Activated naive CD4-positive, alpha-beta T cell treated with anti-CD3 and anti-CD28 coated beads, Interleukin-2, amount 50 U/mL, for 24 hours (primary cell): ENCODE measurements around the gene STK10.

Experiments used
- H3K27ac Mint-ChIP-seq: one replicate; pipeline ENCODE4 v1.8.0; 2021; ENCODE audit warnings: mild to moderate bottlenecking, mixed read lengths
- H3K27me3 Mint-ChIP-seq: one replicate; pipeline ENCODE4 v1.8.0; 2021; ENCODE audit warnings: mixed read lengths
- H3K36me3 Mint-ChIP-seq: one replicate; pipeline ENCODE4 v1.8.0; 2021; ENCODE audit warnings: mixed read lengths
- H3K4me1 Mint-ChIP-seq: one replicate; pipeline ENCODE4 v1.8.0; 2021; ENCODE audit warnings: mixed read lengths
- H3K4me3 Mint-ChIP-seq: one replicate; pipeline ENCODE4 v1.8.0; 2021; ENCODE audit warnings: mild to moderate bottlenecking, mixed read lengths
- H3K9me3 Mint-ChIP-seq: one replicate; pipeline ENCODE4 v1.8.0; 2021; ENCODE audit warnings: mixed read lengths

The STK10 gene

DNA sequence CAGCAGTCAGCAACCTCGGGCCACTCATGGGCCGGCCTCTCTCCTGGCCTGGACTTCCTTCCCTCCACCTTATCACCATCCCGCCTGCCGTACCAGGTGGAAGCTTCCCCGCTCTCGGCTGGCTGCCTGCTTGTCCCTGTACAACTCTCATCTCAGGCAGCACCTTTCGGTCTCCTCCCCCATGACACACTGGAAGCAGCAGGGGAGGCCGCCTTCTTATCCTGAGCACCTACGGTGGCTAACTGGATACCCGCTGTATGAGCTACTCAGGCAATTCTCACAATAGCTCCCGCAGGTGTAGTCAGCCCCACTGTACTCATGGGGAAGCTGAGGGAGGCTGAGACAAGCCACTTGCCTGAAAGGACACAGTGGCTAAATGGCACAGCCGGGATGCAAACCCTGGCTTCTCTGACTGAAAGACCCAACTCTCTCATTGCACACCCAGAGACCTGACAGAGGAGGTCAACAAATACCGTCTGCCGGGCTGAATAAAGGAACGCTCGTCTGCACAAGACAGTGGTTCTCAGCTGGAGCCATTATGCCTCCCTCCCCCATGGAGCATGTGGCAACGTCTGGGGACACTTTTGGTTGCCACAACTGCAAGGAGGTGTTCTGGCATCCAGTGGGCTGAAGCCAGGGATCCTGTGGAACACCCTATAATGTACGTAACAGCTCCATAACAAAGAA, 9.6 kb downstream of the STK10 start:
- Mint-ChIP-seq H3K4me3 (peak overlapping the region; percentile 63), H3K27me3 (no peaks in the 10 kb centered on the region), H3K36me3 (peaks cover 10% of the 10 kb centered on the region), H3K9me3 (no peaks in the 10 kb centered on the region), H3K27ac (peak overlapping the region; percentile 96), H3K4me1 (peaks cover 84% of the 10 kb centered on the region)

DNA sequence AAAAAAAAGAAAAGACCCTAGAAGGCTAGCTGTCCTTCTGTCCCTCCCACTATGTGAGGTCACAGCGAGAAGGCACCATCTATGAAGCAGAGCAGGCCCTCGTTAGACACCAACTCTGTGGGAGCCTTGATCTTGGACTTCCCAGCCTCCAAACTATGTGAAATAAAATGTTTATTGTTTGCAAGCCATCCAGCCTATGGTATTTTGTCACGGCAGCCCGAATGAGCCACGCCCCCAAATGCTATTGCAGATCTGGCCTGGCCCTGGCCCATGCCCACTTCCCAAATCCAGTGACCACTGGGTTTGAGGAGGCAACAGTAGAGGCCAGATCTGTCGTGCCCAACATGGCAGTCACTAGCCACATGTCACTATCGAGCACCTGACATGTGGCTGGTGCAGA, 10.8 kb downstream of the STK10 start:
- Mint-ChIP-seq H3K27me3 (no peaks in the 10 kb centered on the region), H3K4me3 (peak overlapping the region; percentile 23), H3K27ac (peak overlapping the region; percentile 70), H3K4me1 (peaks cover 85% of the 10 kb centered on the region), H3K9me3 (no peaks in the 10 kb centered on the region), H3K36me3 (peaks cover 8% of the 10 kb centered on the region)

DNA sequence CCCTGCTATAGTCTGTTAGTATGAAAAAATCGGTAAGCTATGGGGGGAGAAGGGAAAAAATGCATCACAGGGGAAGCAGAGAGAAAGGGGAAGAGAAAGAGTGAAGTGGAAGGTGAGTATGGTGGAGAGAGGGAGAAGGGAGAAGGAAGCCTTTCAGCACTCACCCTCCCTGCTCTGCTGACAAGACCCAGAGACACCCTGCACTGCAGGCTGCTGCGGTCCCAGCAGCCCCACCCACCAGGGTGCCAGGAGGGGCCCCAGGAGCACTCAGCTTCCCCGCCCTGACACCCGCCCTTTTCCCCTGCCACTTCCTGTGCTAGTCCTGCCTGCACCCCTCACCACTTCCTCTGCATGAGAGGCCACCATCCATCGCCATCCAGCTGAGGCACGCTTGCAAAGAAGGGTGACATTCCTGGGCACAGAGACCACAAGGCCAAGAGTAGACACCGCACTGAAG, 12.7 kb downstream of the STK10 start:
- peaks cover 95% of the 10 kb centered on the region for H3K4me1 Mint-ChIP-seq
- peaks cover 4% of the 10 kb centered on the region for H3K36me3 Mint-ChIP-seq
- H3K9me3 Mint-ChIP-seq: no peaks in the 10 kb centered on the region

DNA sequence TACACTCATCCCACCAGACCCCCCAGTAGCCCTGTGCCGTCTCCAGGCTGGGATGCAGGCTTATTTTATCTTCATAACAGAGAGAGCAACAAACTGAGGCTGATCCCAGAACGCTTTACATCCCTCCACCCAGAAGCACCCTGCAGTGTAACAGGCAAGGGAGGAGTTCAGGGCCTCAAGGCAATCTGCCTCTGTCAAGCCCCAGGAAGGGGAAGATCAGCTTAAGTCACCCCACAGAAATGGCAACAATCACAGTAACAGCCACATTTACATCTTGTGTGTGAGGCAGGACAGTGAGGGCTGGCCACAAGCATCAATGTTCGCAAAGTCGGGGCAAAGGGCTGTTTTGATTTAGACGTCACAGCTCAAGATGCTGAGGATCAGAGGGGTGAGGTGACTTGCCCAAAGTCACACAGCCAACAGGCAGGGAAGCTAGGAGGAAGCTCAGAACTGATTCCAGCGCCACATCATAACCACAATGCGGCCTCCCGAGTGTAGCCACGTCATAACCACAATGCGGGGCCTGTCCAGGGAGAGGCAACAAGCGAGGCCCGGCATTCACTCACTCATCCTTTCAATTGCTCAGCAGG, 14.4 kb downstream of the STK10 start:
- Mint-ChIP-seq H3K4me3 (peak overlapping the region; percentile 86), H3K4me1 (peaks cover 96% of the 10 kb centered on the region), H3K27me3 (no peaks in the 10 kb centered on the region), H3K36me3 (peaks cover 5% of the 10 kb centered on the region), H3K9me3 (no peaks in the 10 kb centered on the region), H3K27ac (peak overlapping the region; percentile 95)

More for the DNA sequence above, 12.7 kb downstream of the STK10 start:
- Mint-ChIP-seq H3K27me3 (no peaks in the 10 kb centered on the region), H3K4me3 (peak overlapping the region; percentile 86), H3K27ac (peak overlapping the region; percentile 95)

DNA sequence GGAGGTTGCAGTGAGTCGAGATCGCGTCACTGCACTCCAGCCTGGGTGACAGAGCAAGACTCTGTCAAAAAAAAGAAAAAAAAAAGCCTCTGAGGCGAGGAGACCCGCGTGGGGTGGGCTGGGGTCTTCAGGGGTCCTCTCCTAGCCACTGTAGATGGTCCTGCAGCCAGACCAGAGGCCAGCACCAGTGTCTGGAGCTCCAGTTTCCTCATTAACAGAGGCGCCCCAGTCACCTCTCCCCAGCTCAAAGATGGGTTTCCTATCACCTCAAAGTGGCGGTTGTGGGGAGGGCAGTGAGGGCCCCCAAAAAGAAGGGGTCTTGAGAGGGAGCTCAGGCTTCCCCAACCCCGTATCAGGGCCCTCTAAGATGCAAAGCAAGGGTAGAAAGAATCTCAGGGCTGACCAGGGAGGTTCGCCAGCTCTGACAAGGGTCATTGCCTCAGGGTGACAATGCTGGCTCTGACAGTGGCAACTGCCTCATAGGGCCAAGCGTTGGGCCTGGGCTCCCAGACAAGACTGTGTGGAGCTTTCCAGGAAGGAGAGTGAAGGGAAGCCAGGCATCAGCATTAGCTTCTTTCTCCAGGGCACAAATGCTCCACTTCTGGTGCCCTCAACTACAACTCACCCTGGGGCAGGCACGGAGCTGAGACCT, 15.0 kb downstream of the STK10 start:
- peaks cover 96% of the 10 kb centered on the region for H3K4me1 Mint-ChIP-seq
- H3K4me3 Mint-ChIP-seq: peak overlapping the region; percentile 86
- H3K9me3 Mint-ChIP-seq: no peaks in the 10 kb centered on the region
- no peaks in the 10 kb centered on the region for H3K27me3 Mint-ChIP-seq
- H3K36me3 Mint-ChIP-seq: peaks cover 2% of the 10 kb centered on the region
- peak overlapping the region; percentile 95 for H3K27ac Mint-ChIP-seq

DNA sequence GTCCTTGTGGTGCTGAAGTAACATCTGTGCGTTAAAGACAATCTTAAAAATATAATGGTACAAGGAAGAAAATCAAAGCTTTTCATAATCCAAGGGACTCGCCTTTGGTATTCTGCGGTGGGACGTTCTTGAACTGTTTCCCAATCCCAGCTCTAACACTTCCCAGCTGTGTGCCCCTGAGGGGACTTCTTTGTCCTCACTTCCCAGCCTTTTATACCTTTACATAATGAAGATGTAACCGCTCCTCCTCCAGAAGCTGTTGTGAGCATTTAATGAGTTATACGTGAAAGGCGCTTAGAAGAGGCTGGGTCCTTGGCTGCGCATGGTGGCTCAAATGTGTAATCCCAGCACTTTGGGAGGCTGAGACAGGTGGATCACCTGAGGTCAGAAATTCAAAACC, 16.9 kb downstream of the STK10 start:
- Mint-ChIP-seq H3K27me3 (no peaks in the 10 kb centered on the region), H3K27ac (peak overlapping the region; percentile 55), H3K4me1 (peaks cover 99% of the 10 kb centered on the region), H3K4me3 (no peak overlapping the region), H3K36me3 (peaks cover 2% of the 10 kb centered on the region), H3K9me3 (no peaks in the 10 kb centered on the region)

DNA sequence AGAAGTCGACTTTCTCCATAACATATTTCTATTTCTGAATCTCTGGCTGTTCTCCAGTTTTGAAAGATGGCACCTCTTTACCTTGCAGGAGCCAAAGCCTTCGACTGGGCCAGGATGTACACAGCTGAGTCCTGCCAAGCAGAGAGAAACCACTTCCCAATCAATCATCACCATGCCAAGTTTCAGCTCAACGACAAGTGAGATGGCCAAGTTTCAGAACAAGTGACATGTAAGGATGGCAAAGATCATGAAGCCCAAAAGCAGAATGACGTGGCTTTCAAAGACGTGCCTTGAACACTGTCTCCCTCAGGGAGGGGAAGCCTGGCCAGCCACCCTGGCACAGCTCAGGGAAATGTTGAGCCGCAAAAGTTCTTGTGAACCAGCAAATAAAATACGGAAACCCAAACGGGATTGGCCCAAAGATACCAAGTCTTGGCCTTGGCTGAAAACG, 17.7 kb downstream of the STK10 start:
- H3K4me3 Mint-ChIP-seq: peak overlapping the region; percentile 19
- no peaks in the 10 kb centered on the region for H3K27me3 Mint-ChIP-seq
- peaks cover 2% of the 10 kb centered on the region for H3K36me3 Mint-ChIP-seq
- peaks cover 94% of the 10 kb centered on the region for H3K4me1 Mint-ChIP-seq
- peak overlapping the region; percentile 84 for H3K27ac Mint-ChIP-seq
- H3K9me3 Mint-ChIP-seq: no peaks in the 10 kb centered on the region

DNA sequence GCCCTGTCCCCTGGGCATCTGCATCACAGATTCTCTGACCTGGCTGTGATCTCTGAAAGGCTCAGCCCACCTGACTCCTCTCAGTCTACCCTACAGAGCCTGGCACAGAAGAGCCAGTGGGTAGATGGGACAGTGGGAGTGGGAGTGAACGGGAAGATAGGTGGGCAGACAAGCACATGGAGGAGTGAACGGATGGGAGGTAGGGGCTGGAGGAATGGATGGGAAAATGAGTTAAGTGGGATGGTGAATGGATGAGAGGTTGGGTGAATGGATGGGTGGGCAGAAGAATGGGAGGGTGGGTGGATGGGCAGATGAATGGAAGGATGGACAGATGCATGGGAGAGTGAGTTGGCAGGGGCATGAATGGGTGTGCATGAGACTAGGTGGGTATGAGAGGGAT, 18.8 kb downstream of the STK10 start:
- H3K4me1 Mint-ChIP-seq: peaks cover 92% of the 10 kb centered on the region
- no peaks in the 10 kb centered on the region for H3K27me3 Mint-ChIP-seq
- H3K9me3 Mint-ChIP-seq: no peaks in the 10 kb centered on the region
- no peak overlapping the region for H3K4me3 Mint-ChIP-seq
- H3K36me3 Mint-ChIP-seq: peaks cover 2% of the 10 kb centered on the region
- peak overlapping the region; percentile 76 for H3K27ac Mint-ChIP-seq

DNA sequence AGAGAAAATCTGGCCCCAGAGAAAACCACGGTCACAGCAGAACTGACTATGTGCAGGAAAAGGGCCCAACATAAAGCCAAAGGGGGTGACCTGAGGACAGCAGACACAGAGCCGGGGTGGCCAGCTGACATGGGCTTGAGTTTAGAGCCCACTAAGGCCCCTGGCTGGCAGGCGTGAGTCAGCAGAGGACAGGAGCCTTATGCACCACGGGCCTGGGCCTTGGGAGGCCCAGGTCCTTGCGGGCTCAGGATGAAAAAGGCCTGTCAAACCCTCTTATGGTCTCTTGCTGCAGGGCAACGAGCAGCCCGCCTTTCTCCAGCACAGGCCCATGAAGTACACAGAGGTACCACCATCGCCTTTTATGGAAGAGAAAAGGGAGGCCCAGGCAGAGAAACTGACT, 19.7 kb downstream of the STK10 start:
- Mint-ChIP-seq H3K4me3 (no peak overlapping the region), H3K9me3 (no peaks in the 10 kb centered on the region), H3K27ac (no peak overlapping the region), H3K4me1 (peaks cover 89% of the 10 kb centered on the region), H3K27me3 (no peaks in the 10 kb centered on the region), H3K36me3 (peaks cover 2% of the 10 kb centered on the region)

DNA sequence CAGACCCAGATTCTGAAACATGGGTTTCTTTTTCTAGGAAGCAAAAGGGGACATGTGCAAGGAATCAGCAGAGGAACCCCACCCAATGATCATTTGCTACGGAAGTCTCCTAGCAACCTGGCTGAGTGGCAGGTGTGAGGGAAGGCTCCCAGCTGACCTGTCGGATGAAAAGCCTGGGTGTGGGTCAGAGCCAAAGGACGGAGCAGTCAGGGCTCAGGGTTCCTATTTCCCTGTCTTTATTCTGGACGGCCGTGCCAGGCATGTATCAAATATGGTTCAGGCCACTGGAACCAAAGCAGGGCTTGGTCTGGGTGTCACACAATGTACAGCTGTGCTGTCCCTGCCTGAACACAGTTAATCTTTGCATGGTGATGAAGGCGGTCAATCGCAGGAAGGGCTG, 20.1 kb downstream of the STK10 start:
- Mint-ChIP-seq H3K27ac (no peak overlapping the region), H3K4me3 (no peak overlapping the region), H3K36me3 (peaks cover 2% of the 10 kb centered on the region), H3K4me1 (peaks cover 89% of the 10 kb centered on the region), H3K27me3 (no peaks in the 10 kb centered on the region), H3K9me3 (no peaks in the 10 kb centered on the region)

DNA sequence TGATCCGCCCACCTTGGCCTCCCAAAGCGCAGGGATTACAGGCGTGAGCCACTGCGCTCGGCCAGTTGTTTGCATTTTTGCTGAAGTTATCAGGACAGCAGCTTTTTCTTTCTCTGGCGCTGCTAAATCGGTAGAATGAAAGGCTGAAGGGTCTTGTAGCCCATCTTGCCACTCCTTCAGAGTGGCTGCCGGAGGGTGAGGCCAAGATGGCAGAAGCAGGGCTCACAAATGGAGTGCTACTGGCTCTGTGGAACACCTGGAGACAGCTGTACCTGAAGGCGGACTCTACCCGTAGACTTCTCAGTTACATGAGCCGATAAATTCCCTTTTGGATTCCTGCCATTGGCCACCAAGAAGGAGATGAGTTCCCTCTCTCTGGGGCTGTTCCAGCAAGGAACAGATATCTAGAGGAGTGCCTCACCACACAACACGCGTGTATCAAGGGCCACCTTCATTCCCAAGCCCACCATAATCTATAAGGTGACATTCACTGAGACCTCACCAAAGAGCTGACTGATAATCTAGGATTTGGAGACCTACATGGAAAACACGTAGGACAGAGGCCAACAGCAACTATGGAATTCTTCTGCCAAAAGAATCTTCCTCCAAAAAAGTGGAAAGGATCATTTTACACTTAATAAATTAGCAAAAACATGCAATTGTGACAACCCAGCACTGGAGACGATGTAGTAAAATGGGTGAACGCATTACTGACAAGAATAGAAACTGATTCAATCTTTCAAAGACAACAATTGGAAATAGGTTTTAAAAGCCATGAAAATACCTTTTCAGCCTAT, 21.8 kb downstream of the STK10 start:
- H3K27ac Mint-ChIP-seq: peak overlapping the region; percentile 41
- peaks cover 88% of the 10 kb centered on the region for H3K4me1 Mint-ChIP-seq
- no peak overlapping the region for H3K4me3 Mint-ChIP-seq
- H3K27me3 Mint-ChIP-seq: no peaks in the 10 kb centered on the region
- H3K9me3 Mint-ChIP-seq: no peaks in the 10 kb centered on the region
- peaks cover 3% of the 10 kb centered on the region for H3K36me3 Mint-ChIP-seq

DNA sequence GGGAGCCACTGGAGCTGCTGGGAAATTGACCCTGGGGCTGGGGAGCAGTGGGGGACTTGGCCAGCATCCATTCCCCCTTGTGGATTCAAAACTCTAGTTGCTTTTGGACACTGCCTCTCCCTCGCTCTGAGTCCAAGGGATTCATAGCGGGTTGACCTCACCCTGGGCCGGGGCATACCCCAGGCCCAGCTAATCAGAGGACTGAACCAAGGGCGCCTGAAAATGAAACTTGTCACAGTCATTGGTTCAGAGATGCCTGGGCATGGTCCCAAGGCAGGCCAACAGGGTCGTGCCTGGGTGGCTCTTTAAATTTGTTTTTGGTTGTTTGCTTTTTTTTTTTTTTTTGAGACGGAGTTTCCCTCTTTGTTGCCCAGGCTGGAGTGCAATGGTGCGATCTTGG, 22.6 kb downstream of the STK10 start:
- Mint-ChIP-seq H3K4me1 (peaks cover 86% of the 10 kb centered on the region), H3K9me3 (no peaks in the 10 kb centered on the region), H3K4me3 (no peak overlapping the region), H3K27me3 (no peaks in the 10 kb centered on the region), H3K27ac (no peak overlapping the region), H3K36me3 (peaks cover 3% of the 10 kb centered on the region)

DNA sequence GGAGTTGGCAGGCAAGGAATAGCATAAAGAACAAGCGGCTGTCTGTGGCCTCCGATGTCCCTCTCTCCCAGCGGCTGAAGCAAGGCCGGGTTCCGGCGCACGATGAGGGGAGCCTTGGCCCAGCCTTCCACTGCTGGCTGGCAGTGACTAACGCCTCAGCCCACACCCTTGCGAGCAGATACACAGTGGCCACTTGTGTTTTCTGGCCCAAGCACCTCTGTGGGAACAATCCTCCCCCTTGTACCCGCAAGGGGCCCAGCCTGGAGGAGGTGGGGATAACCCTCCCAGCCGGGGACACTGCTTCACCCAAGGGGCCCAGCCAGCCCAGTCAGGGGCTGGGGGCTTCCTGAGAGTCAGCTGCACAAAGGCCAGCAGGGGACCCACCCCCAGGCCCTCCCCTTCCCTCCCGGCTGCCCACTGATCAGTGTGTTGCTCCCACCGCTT, 23.2 kb downstream of the STK10 start:
- peaks cover 82% of the 10 kb centered on the region for H3K4me1 Mint-ChIP-seq
- H3K36me3 Mint-ChIP-seq: peaks cover 3% of the 10 kb centered on the region
- peak overlapping the region; percentile 83 for H3K27ac Mint-ChIP-seq
- H3K9me3 Mint-ChIP-seq: no peaks in the 10 kb centered on the region
- H3K27me3 Mint-ChIP-seq: no peaks in the 10 kb centered on the region
- H3K4me3 Mint-ChIP-seq: no peak overlapping the region

DNA sequence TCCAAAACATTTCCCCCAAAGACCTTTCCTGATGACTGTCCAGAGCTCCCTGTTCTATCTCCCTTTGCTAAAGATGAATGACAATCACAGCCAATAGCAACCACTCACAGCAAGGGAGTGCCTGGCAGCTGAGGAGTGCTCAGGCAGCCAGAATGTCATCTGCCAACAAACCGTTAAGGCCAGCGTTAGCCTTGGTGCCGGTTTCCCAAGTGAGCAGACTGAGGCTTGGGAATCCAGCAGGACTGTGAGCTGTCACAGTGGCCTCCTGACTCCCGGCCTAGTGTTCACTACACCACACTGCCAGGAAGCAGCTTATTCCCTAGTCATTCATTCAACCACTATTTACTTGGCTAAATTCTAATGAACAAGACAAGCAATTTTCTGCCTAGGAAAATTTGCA, 24.7 kb downstream of the STK10 start:
- no peaks in the 10 kb centered on the region for H3K27me3 Mint-ChIP-seq
- no peaks in the 10 kb centered on the region for H3K9me3 Mint-ChIP-seq
- no peak overlapping the region for H3K4me3 Mint-ChIP-seq
- H3K27ac Mint-ChIP-seq: peak overlapping the region; percentile 23
- peaks cover 1% of the 10 kb centered on the region for H3K36me3 Mint-ChIP-seq
- peaks cover 77% of the 10 kb centered on the region for H3K4me1 Mint-ChIP-seq

DNA sequence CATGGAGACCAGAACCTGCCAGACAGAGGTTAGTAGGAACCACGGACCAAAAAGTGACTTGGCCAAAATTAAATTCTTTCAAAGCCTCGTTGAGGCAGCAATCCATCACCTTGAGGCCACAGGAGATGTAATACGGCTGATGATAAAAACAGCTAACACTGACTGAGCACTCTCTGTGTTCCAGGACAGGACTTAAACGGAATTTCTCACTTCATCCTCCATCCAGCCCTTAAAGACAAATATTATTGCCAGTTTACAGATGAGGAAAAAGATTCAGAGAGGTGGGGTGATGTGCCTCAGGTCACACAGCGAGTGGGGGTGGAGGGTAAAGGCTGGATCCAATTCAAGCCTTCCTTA, 25.1 kb downstream of the STK10 start:
- Mint-ChIP-seq H3K27ac (peak overlapping the region; percentile 23), H3K4me1 (peaks cover 77% of the 10 kb centered on the region), H3K9me3 (no peaks in the 10 kb centered on the region), H3K36me3 (peaks cover 1% of the 10 kb centered on the region), H3K4me3 (no peak overlapping the region), H3K27me3 (no peaks in the 10 kb centered on the region)
